GM18499 (cell line): ENCODE measurements around the gene BBC3.

ENCODE experiments used
- ATAC-seq: cut with Tn5 transposase; IDR thresholded peaks from one replicate; pipeline ENCODE4 v1.9.1; 2021; ENCODE audit warnings: moderate number of reproducible peaks; ENCODE audit not compliant: insufficient read depth, unreplicated experiment

BBC3 gene

GRCh38 chr19:47232422-47233211, 1.6 kb upstream of the BBC3 start:
- no peak for ATAC-seq

GRCh38 chr19:47231215-47232054, 436 bp upstream of the BBC3 start:
- no peak for ATAC-seq

GRCh38 chr19:47230054-47230920, 712 bp downstream of the BBC3 start:
- no peak for ATAC-seq

- no peak for ATAC-seq
Observed at GRCh38 chr19:47229676-47230053, 1.3 kb downstream of the BBC3 start.

GRCh38 chr19:47228937-47229675, 1.9 kb downstream of the BBC3 start:
- no peak for ATAC-seq

GRCh38 chr19:47228168-47228936, 2.6 kb downstream of the BBC3 start:
- no peak for ATAC-seq

- no peak for ATAC-seq
Observed at GRCh38 chr19:47227352-47228167, 3.4 kb downstream of the BBC3 start.

- ATAC-seq, result no peak
Observed at GRCh38 chr19:47226426-47227351, 4.3 kb downstream of the BBC3 start.

- no peak for ATAC-seq
Observed at GRCh38 chr19:47225746-47226425, 5.1 kb downstream of the BBC3 start.

- no peak for ATAC-seq
Observed at GRCh38 chr19:47221890-47222289, 9.1 kb downstream of the BBC3 start.

- no peak for ATAC-seq
Observed at GRCh38 chr19:47221080-47221841, 9.7 kb downstream of the BBC3 start.

- no peak for ATAC-seq
Observed at GRCh38 chr19:47215581-47215980, 15.4 kb downstream of the BBC3 start.

- ATAC-seq, result no peak
Observed at GRCh38 chr19:47210689-47211316, 20.2 kb downstream of the BBC3 start.

- ATAC-seq, result no peak
Observed at GRCh38 chr19:47210180-47210490, 20.9 kb downstream of the BBC3 start.

GRCh38 chr19:47209319-47210179, 21.4 kb downstream of the BBC3 start:
- no peak for ATAC-seq
